Vagina (tissue), 2 donors: ENCODE results near the gene TBL1X. TPM values are rescaled to one million over a fixed set of nuclear protein-coding genes. Genes with fewer than 3 reads are reported as not detected.

Experiments
- DNase-seq, 2 donors: peaks; one replicate each; pipeline ENCODE4 v3.0.0-alpha.2; 2017; ENCODE audit errors: extremely low spot score in 2 of 2
- H3K27ac ChIP-seq: fragments of 200-600 bp; sonication (generic); one replicate; pipeline ENCODE4 v1.5.1; 2019
- H3K27me3 ChIP-seq: fragments of 200-600 bp; sonication (generic); one replicate; pipeline ENCODE4 v1.5.1; 2019
- H3K36me3 ChIP-seq, 2 donors: fragments of 200-600 bp; sonication (generic); one replicate each; pipeline ENCODE4 v1.5.1; 2017 to 2019
- H3K4me1 ChIP-seq: fragments of 200-600 bp; sonication (generic); one replicate; pipeline ENCODE4 v1.5.1; 2019
- H3K4me3 ChIP-seq, 2 donors: fragments of 200-600 bp; sonication (generic); 1 replicate in 1 of 2; 2 replicates in 1 of 2; pipeline ENCODE4 v1.5.1; 2016 to 2019
- H3K9me3 ChIP-seq: fragments of 200-600 bp; sonication (generic); one replicate; pipeline ENCODE4 v1.5.1; 2019
- POLR2A ChIP-seq, 2 donors: fragments of 450-650 bp; IDR thresholded peaks; one replicate each; pipeline ENCODE4 v1.6.1; 2017; ENCODE audit warnings: antibody characterized with exemption in 2 of 2, mild to moderate bottlenecking in 2 of 2, moderate library complexity in 2 of 2
- POLR2AphosphoS5 ChIP-seq, 2 donors: sonication (generic); formaldehyde crosslinking; IDR thresholded peaks; one replicate each; pipeline ENCODE4 v1.9.0; 2017; ENCODE audit warnings: antibody characterized with exemption in 2 of 2, mild to moderate bottlenecking in 2 of 2, low read depth in 1 of 2; ENCODE audit not compliant: insufficient read depth in 1 of 2
- intact Hi-C: fragments of 100-400 bp; cut with DNase I; formaldehyde crosslinking; loops from one replicate; pipeline ENCODE4 v1.15.1; 2023
- total RNA-seq: library from RNA; depleted of rRNA; stranded (reverse); fragments of >200 nt; gene quantifications from one replicate; pipeline ENCODE4 v1.2.3, GENCODE V29; 2016
- TF ChIP-seq, protein P1 (sequence below), 3 experiments: fragments of 450-650 bp in 2 of 3; fragments of 200-600 bp in 1 of 3; sonication (generic) in 1 of 3; IDR thresholded peaks; one replicate each; pipeline ENCODE4 v1.5.1; 2017 to 2019; ENCODE audit warnings: antibody characterized with exemption in 3 of 3, mild to moderate bottlenecking in 2 of 3, moderate library complexity in 2 of 3

TBL1X gene
- total RNA-seq, 1 donor from 2014 or later = 41.3 TPM

DNA sequence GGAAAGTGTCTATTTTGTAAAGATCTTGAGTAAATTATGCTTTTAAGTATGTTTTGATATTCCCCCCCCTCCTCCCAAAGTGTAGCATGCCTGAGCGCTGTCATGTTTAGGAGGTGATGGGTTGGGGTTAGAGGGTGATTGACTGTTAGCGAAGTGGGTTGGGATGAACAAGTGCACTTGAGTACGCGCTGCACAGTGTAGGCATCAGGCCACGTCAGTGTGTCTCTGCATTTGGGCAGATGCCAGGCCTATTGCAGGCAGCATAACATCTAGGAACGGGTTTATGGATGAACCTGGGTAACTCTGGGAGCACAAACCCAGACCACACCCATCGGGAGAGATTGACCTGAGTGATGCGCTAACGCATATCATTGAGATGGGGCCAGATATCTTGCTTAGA, 111.2 kb downstream of the TBL1X start:
- DNase-seq = no peak
- Histone ChIP-seq H3K27me3 (no peaks in the 10 kb centered on the region), H3K27ac (no peak overlapping the region), H3K4me1 (no peaks in the 10 kb centered on the region), H3K9me3 (no peaks in the 10 kb centered on the region), H3K4me3 (no peak overlapping the region), H3K36me3 (no peaks in the 10 kb centered on the region)
- TF ChIP-seq, protein P1, sequence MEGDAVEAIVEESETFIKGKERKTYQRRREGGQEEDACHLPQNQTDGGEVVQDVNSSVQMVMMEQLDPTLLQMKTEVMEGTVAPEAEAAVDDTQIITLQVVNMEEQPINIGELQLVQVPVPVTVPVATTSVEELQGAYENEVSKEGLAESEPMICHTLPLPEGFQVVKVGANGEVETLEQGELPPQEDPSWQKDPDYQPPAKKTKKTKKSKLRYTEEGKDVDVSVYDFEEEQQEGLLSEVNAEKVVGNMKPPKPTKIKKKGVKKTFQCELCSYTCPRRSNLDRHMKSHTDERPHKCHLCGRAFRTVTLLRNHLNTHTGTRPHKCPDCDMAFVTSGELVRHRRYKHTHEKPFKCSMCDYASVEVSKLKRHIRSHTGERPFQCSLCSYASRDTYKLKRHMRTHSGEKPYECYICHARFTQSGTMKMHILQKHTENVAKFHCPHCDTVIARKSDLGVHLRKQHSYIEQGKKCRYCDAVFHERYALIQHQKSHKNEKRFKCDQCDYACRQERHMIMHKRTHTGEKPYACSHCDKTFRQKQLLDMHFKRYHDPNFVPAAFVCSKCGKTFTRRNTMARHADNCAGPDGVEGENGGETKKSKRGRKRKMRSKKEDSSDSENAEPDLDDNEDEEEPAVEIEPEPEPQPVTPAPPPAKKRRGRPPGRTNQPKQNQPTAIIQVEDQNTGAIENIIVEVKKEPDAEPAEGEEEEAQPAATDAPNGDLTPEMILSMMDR (IDR thresholded peaks at IDR 0.05) = no peak
- TF ChIP-seq POLR2AphosphoS5 (IDR thresholded peaks at IDR 0.05; ENCODE audit: insufficient read depth in 1 of 2, low read depth in 1 of 2) = no peak
- no peak for TF ChIP-seq POLR2A (IDR thresholded peaks at IDR 0.05)
- intact Hi-C loops = no loop called here

- no peak overlapping the region for H3K27ac ChIP-seq
- H3K36me3 ChIP-seq = no peaks in the 10 kb centered on the region
- intact Hi-C loops = no loop called here
- H3K9me3 ChIP-seq = no peaks in the 10 kb centered on the region
- no peak overlapping the region for H3K4me3 ChIP-seq
- no peaks in the 10 kb centered on the region for H3K27me3 ChIP-seq
- no peak for DNase-seq
- H3K4me1 ChIP-seq = no peaks in the 10 kb centered on the region
- TF ChIP-seq POLR2AphosphoS5 (IDR thresholded peaks at IDR 0.05; ENCODE audit: insufficient read depth in 1 of 2, low read depth in 1 of 2) (no peak), POLR2A (IDR thresholded peaks at IDR 0.05) (no peak)
- TF ChIP-seq, protein P1 (IDR thresholded peaks at IDR 0.05) = no peak
Observed at GRCh38 chrX:9577555-9577954, 112.7 kb downstream of the TBL1X start.

- intact Hi-C loops = no loop called here
- no peaks in the 10 kb centered on the region for H3K36me3 ChIP-seq
- no peaks in the 10 kb centered on the region for H3K9me3 ChIP-seq
- no peak overlapping the region for H3K4me3 ChIP-seq
- no peak overlapping the region for H3K27ac ChIP-seq
- no peaks in the 10 kb centered on the region for H3K27me3 ChIP-seq
- no peak for DNase-seq
- H3K4me1 ChIP-seq = no peaks in the 10 kb centered on the region
- TF ChIP-seq POLR2A (IDR thresholded peaks at IDR 0.05) (no peak), POLR2AphosphoS5 (IDR thresholded peaks at IDR 0.05; ENCODE audit: insufficient read depth in 1 of 2, low read depth in 1 of 2) (no peak)
- TF ChIP-seq, protein P1 (IDR thresholded peaks at IDR 0.05) = no peak
Observed at GRCh38 chrX:9578083-9578779, 113.4 kb downstream of the TBL1X start.

- H3K4me3 ChIP-seq = no peak overlapping the region
- no peaks in the 10 kb centered on the region for H3K36me3 ChIP-seq
- no peaks in the 10 kb centered on the region for H3K9me3 ChIP-seq
- no peak overlapping the region for H3K27ac ChIP-seq
- H3K4me1 ChIP-seq = no peaks in the 10 kb centered on the region
- no peak for DNase-seq
- TF ChIP-seq POLR2A (IDR thresholded peaks at IDR 0.05) (no peak), POLR2AphosphoS5 (IDR thresholded peaks at IDR 0.05; ENCODE audit: insufficient read depth in 1 of 2, low read depth in 1 of 2) (no peak)
- TF ChIP-seq, protein P1 (IDR thresholded peaks at IDR 0.05) = no peak
- intact Hi-C loops = no loop called here
- H3K27me3 ChIP-seq = no peaks in the 10 kb centered on the region
Observed at GRCh38 chrX:9581771-9582385, 117.0 kb downstream of the TBL1X start.

DNA sequence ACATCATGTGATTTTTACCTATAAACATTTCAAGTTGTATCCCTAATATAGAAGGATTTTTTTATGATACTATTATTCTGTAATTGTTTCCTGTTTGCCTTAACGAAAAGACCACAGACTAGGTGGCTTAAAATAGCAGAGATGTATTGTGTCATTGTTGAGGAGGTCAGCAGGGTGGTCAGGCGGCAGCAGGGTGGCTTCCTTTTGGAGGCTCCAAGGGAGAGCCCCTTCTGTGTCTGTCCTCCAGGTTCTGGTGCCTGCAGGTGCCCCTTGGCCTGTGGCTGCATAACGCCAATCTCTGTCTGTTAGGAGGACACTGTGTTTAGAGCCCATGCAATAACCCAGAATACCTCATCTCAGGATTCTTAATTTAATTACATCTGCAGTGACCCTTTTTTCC, 118.1 kb downstream of the TBL1X start:
- intact Hi-C loops = no loop called here

More for the DNA sequence above, 118.1 kb downstream of the TBL1X start:
- H3K36me3 ChIP-seq = no peaks in the 10 kb centered on the region
- no peaks in the 10 kb centered on the region for H3K27me3 ChIP-seq
- no peak overlapping the region for H3K4me3 ChIP-seq
- no peak overlapping the region for H3K27ac ChIP-seq
- no peak for DNase-seq
- no peaks in the 10 kb centered on the region for H3K4me1 ChIP-seq
- TF ChIP-seq POLR2A (IDR thresholded peaks at IDR 0.05) (no peak), POLR2AphosphoS5 (IDR thresholded peaks at IDR 0.05; ENCODE audit: insufficient read depth in 1 of 2, low read depth in 1 of 2) (no peak)
- TF ChIP-seq, protein P1 (IDR thresholded peaks at IDR 0.05) = no peak
- H3K9me3 ChIP-seq = no peaks in the 10 kb centered on the region
